T-helper 22 cell (primary cell): ENCODE measurements around the gene PAX2.

ENCODE experiments used
- DNase-seq: peaks from one replicate; pipeline ENCODE4 v3.0.0-alpha.2; 2020; ENCODE audit warnings: low read depth

PAX2 gene

DNA sequence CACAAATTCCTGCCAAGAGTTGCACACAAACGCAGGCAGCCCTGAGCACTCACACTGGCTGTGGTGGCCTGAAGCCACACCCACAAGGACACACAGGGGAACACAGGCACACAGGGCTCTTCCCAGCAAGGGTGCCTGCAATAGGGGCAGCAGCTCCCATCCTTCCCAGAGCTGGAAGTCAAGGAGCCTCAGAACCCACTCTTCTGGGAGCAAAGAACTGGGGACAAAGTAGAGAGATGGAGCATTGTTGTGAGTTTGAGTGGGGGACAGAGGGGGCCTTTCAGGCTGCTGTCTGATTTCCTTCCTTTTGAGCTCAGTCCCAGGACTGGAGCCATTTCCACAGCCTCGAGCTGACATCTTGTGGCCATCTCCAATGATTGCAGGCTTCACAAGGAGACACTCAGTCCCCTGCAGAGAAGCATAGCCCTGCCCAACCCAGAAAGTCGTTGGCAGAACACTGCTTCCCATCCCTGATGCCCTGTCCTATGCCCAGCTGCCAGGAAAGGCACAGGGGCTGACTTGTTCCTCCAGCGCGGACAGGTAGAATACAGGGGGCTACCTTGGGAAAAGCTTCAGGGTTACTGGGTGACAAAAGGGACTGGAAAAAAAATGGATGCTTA, 133.0 kb downstream of the PAX2 start:
- no peak for DNase-seq
